HepG2 (cell line): ENCODE data around the gene LSM12. TPM values are rescaled to one million over a fixed set of nuclear protein-coding genes. Genes with fewer than 3 reads are reported as not detected.
A peak's percentile ranks its signal among the peaks of the same experiment; 100 is the strongest.

ENCODE experiments used
- AGO1 ChIP-seq: fragments of 200-400 bp; formaldehyde crosslinking; IDR thresholded peaks from 2 replicates; pipeline ENCODE4 v1.6.1; 2017; ENCODE audit warnings: mild to moderate bottlenecking, low read depth, low read length, moderate library complexity; ENCODE audit not compliant: poor library complexity, severe bottlenecking
- ARNTL ChIP-seq: sonication (generic); formaldehyde crosslinking; IDR thresholded peaks from 2 replicates; pipeline ENCODE4 v1.4.0; 2020; ENCODE audit warnings: mild to moderate bottlenecking, missing genetic modification reagents
- BRD4 ChIP-seq: sonication (generic); formaldehyde crosslinking; IDR thresholded peaks from 2 replicates; pipeline ENCODE4 v1.4.0; 2020; ENCODE audit warnings: missing genetic modification reagents
- CENPX ChIP-seq: sonication (generic); formaldehyde crosslinking; IDR thresholded peaks from 2 replicates; pipeline ENCODE4 v1.9.0; 2021; ENCODE audit warnings: mild to moderate bottlenecking, missing genetic modification reagents, moderate library complexity
- DPF2 ChIP-seq: sonication (generic); formaldehyde crosslinking; IDR thresholded peaks from 2 replicates; pipeline ENCODE4 v1.4.0; 2020; ENCODE audit warnings: mild to moderate bottlenecking, low read depth, missing genetic modification reagents, borderline replicate concordance
- FOSL1 ChIP-seq: sonication (generic); formaldehyde crosslinking; IDR thresholded peaks from 2 replicates; pipeline ENCODE4 v1.9.0; 2021; ENCODE audit warnings: missing genetic modification reagents, borderline replicate concordance
- GZF1 ChIP-seq: sonication (generic); formaldehyde crosslinking; IDR thresholded peaks from 2 replicates; pipeline ENCODE4 v1.5.1; 2020; ENCODE audit warnings: mild to moderate bottlenecking, missing genetic modification reagents
- HOXA9 ChIP-seq: sonication (generic); formaldehyde crosslinking; IDR thresholded peaks from 2 replicates; pipeline ENCODE4 v1.8.1; 2022; ENCODE audit warnings: missing genetic modification reagents, mild to moderate bottlenecking, moderate library complexity, borderline replicate concordance
- MAFK ChIP-seq, 2 experiments: IDR thresholded peaks in 1 of 2; conservative IDR thresholded peaks in 1 of 2; 2 replicates each; pipeline ENCODE4 v1.6.1; 2011; ENCODE audit warnings: improper control_type of control experiment in 2 of 2, low read length in 2 of 2
- MXD4 ChIP-seq: IDR thresholded peaks from 2 replicates; pipeline ENCODE4 v1.6.1; 2016; ENCODE audit warnings: mild to moderate bottlenecking, missing biosample characterization, missing genetic modification reagents
- SAFB2 ChIP-seq: sonication (generic); formaldehyde crosslinking; IDR thresholded peaks from 2 replicates; pipeline ENCODE4 v1.5.1; 2020; ENCODE audit warnings: missing genetic modification reagents, low read depth, mild to moderate bottlenecking, borderline replicate concordance
- SATB2 ChIP-seq: sonication (generic); formaldehyde crosslinking; IDR thresholded peaks from 2 replicates; pipeline ENCODE4 v1.5.0; 2020; ENCODE audit warnings: missing genetic modification reagents
- SMYD3 ChIP-seq: sonication (generic); formaldehyde crosslinking; IDR thresholded peaks from 2 replicates; pipeline ENCODE4 v1.8.1; 2023; ENCODE audit warnings: mild to moderate bottlenecking, missing genetic modification reagents
- ZNF101 ChIP-seq: sonication (generic); formaldehyde crosslinking; IDR thresholded peaks from 2 replicates; pipeline ENCODE4 v1.4.0; 2020; ENCODE audit warnings: mild to moderate bottlenecking, low read depth, missing genetic modification reagents, borderline replicate concordance
- ZNF337 ChIP-seq: sonication (generic); formaldehyde crosslinking; IDR thresholded peaks from 2 replicates; pipeline ENCODE4 v1.5.1; 2020; ENCODE audit warnings: missing genetic modification reagents, low read depth, mild to moderate bottlenecking, borderline replicate concordance
- ZNF549 ChIP-seq: sonication (generic); formaldehyde crosslinking; IDR thresholded peaks from 2 replicates; pipeline ENCODE4 v1.5.0; 2020; ENCODE audit warnings: missing genetic modification reagents
- ZNF589 ChIP-seq: sonication (generic); formaldehyde crosslinking; conservative IDR thresholded peaks from 2 replicates; pipeline ENCODE4 v1.8.0; 2022; ENCODE audit warnings: mild to moderate bottlenecking, moderate library complexity, missing genetic modification reagents
- ZNF619 ChIP-seq: sonication (generic); formaldehyde crosslinking; IDR thresholded peaks from 2 replicates; pipeline ENCODE4 v1.4.0; 2020; ENCODE audit warnings: mild to moderate bottlenecking, missing genetic modification reagents
- polyA plus RNA-seq, 8 experiments: library from polyadenylated mRNA; depleted of rRNA in 3 of 8; stranded (reverse) in 7 of 8; unstranded in 1 of 8; fragments of >200 nt; fragmentation: Illumina TruSeq in 4 of 8; extraction: Trizol in 4 of 8; gene quantifications; 2 replicates each; pipeline versions ENCODE4 v1.2.1 to v1.2.3, GENCODE V29; 2011 to 2016; ENCODE audit warnings: low read depth in 4 of 8, missing spikeins in 1 of 8, mixed read lengths in 1 of 8; ENCODE audit not compliant: insufficient read depth in 1 of 8
- total RNA-seq, 5 experiments: library from RNA; depleted of rRNA; stranded (reverse); fragments of >200 nt; fragmentation: Illumina TruSeq; extraction: Trizol; gene quantifications; 2 replicates each; pipeline ENCODE4 v1.2.3, GENCODE V29; 2016; ENCODE audit warnings: low read depth in 1 of 5
- TF ChIP-seq, protein P1 (sequence below): sonication (generic); formaldehyde crosslinking; IDR thresholded peaks from 2 replicates; pipeline ENCODE4 v1.4.0; 2020; ENCODE audit warnings: missing genetic modification reagents, borderline replicate concordance
- TF ChIP-seq, protein P2 (sequence below): IDR thresholded peaks from 2 replicates; pipeline ENCODE4 v1.6.1; 2012; ENCODE audit warnings: low read length, improper control_type of control experiment

Gene LSM12
- total and polyA plus RNA-seq, 2 of the 13 experiments (the other 11 are each of a cell fraction or from before 2014, with no cell fraction given), result 52.8 to 55.7 TPM

DNA sequence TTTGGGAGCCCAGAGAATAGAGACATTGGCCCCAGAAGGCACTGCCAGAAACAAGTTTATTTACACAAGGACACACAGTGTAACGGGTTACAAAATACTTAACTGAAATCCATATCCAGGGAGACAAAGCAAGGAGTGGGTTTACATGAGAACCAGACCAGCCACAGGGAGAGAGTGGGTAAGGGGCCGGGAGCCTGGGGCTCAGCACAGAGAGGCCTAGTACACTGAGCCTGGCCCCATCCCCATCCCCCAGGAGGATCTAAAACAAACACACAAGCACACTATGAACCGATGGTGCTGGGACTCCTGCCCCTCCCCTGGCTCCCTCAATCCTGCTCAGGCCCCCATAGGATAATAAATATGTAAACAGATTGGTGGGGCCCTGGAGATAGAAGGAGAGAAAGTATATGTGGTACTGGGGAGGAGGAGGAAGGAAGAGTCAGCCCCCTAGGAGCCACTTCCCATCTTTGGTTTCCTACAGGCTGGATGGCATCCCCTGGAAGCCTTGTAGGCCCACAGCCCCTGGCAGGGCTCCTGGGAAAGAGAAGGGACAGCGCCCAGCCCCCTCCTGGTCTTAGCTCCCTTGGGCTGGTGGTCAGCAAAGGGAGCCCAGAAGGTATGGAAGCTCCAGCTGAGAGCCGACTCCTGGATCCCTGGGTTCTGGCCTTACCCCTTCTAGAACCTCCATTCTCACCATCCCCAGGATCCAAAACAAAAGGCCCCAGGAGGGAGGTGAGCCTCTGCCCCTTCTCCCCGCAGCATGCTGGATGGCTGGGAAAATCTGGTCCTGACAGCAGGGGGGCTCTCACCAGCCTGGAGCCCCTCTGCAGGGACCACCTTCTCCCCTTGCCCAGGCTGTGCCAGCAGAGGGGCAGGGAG lies 10.5 kb upstream of the LSM12 start (continued):
- TF ChIP-seq MAFK (conservative IDR thresholded peaks at IDR 0.05 in 1 of 2, IDR thresholded peaks at IDR 0.05 in 1 of 2; ENCODE audit: low read length in 2 of 2) (no peak), ZNF619 (CRISPR knock-in tag) (no peak), ZNF101 (no peak), GZF1 (CRISPR knock-in tag) (no peak), SAFB2 (CRISPR knock-in tag) (no peak), DPF2 (CRISPR knock-in tag) (no peak), SATB2 (CRISPR knock-in tag) (no peak), ZNF549 (CRISPR knock-in tag) (no peak), CENPX (CRISPR knock-in tag) (no peak), AGO1 (no peak), ARNTL (CRISPR knock-in tag) (no peak), ZNF589 (CRISPR knock-in tag) (no peak), MXD4 (CRISPR knock-in tag) (no peak), FOSL1 (CRISPR knock-in tag) (no peak), ZNF337 (peak; percentile 22; the same call in 1 of the 2 replicates), BRD4 (CRISPR knock-in tag) (no peak), HOXA9 (no peak), SMYD3 (CRISPR knock-in tag) (no peak)
- TF ChIP-seq, protein P1, sequence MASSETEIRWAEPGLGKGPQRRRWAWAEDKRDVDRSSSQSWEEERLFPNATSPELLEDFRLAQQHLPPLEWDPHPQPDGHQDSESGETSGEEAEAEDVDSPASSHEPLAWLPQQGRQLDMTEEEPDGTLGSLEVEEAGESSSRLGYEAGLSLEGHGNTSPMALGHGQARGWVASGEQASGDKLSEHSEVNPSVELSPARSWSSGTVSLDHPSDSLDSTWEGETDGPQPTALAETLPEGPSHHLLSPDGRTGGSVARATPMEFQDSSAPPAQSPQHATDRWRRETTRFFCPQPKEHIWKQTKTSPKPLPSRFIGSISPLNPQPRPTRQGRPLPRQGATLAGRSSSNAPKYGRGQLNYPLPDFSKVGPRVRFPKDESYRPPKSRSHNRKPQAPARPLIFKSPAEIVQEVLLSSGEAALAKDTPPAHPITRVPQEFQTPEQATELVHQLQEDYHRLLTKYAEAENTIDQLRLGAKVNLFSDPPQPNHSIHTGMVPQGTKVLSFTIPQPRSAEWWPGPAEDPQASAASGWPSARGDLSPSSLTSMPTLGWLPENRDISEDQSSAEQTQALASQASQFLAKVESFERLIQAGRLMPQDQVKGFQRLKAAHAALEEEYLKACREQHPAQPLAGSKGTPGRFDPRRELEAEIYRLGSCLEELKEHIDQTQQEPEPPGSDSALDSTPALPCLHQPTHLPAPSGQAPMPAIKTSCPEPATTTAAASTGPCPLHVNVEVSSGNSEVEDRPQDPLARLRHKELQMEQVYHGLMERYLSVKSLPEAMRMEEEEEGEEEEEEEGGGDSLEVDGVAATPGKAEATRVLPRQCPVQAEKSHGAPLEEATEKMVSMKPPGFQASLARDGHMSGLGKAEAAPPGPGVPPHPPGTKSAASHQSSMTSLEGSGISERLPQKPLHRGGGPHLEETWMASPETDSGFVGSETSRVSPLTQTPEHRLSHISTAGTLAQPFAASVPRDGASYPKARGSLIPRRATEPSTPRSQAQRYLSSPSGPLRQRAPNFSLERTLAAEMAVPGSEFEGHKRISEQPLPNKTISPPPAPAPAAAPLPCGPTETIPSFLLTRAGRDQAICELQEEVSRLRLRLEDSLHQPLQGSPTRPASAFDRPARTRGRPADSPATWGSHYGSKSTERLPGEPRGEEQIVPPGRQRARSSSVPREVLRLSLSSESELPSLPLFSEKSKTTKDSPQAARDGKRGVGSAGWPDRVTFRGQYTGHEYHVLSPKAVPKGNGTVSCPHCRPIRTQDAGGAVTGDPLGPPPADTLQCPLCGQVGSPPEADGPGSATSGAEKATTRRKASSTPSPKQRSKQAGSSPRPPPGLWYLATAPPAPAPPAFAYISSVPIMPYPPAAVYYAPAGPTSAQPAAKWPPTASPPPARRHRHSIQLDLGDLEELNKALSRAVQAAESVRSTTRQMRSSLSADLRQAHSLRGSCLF (CRISPR knock-in tag), result no peak
- TF ChIP-seq, protein P2, sequence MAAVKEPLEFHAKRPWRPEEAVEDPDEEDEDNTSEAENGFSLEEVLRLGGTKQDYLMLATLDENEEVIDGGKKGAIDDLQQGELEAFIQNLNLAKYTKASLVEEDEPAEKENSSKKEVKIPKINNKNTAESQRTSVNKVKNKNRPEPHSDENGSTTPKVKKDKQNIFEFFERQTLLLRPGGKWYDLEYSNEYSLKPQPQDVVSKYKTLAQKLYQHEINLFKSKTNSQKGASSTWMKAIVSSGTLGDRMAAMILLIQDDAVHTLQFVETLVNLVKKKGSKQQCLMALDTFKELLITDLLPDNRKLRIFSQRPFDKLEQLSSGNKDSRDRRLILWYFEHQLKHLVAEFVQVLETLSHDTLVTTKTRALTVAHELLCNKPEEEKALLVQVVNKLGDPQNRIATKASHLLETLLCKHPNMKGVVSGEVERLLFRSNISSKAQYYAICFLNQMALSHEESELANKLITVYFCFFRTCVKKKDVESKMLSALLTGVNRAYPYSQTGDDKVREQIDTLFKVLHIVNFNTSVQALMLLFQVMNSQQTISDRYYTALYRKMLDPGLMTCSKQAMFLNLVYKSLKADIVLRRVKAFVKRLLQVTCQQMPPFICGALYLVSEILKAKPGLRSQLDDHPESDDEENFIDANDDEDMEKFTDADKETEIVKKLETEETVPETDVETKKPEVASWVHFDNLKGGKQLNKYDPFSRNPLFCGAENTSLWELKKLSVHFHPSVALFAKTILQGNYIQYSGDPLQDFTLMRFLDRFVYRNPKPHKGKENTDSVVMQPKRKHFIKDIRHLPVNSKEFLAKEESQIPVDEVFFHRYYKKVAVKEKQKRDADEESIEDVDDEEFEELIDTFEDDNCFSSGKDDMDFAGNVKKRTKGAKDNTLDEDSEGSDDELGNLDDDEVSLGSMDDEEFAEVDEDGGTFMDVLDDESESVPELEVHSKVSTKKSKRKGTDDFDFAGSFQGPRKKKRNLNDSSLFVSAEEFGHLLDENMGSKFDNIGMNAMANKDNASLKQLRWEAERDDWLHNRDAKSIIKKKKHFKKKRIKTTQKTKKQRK, result no peak
